ENCODE data around the gene RTL9.

RTL9 gene

DNA sequence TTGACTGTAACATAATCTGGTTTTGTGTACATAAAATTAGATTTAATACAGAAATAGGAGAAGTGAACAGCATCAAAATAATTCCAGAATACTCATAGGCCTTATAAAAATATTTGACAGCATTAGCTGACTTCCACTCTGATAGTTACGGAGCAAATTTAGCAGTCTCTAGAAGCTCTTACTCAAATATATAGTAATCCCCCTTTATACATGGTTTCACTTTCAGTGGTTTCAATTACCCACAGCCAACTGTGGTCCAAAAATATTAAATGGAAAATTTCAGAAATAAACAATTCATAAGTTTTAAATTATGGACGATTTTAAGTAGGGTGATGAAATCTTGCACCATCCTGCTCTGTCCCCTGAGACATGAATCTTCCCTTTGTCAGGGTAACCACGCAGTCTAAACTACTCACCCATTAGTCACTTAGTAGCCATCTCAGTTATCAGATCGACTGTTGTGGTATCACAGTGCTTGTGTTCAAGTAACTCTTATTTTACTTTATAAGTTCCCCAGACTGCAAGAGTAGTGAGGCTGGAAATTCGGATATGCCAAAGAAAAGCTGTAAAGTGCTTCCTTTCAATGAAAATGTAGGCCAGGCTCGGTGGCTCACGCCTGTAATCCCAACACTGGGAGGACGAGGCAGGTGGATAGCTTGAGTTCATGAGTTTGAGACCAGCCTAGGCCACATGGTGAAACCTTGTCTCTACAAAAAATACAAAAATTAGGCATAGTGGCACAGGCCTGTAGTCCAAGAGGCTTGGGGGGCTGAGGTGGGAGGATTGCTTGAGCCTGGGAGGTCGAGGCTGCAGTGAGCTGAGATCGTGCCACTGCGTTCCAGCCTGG lies 17.2 kb upstream of the RTL9 start:
- DNase-seq (ENCODE audit: low spot score): no peak

DNA sequence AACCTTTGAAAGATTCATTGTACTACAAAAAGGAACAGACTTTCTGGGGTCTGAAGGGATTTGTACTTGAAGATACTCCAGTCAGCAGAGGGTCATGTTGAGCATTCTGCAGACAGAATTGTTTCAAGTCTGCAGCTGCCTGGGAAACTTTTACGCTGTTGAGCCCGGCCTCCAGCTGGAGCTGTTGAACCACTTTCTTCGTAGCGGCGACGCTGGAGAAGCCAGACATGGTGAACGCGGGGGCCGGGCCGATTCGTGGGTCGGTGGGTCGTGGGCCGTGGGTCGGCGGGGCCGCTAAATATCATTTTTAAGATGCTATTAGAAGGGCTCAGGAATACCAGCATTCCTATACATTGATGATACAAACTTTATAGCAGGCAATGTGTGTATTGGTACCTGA lies 12.0 kb upstream of the RTL9 start:
- DNase-seq (ENCODE audit: low spot score): no peak

- DNase-seq (ENCODE audit: low spot score): no peak
Measured at GRCh38 chrX:110359273-110359672, 625 bp downstream of the RTL9 start.

DNA sequence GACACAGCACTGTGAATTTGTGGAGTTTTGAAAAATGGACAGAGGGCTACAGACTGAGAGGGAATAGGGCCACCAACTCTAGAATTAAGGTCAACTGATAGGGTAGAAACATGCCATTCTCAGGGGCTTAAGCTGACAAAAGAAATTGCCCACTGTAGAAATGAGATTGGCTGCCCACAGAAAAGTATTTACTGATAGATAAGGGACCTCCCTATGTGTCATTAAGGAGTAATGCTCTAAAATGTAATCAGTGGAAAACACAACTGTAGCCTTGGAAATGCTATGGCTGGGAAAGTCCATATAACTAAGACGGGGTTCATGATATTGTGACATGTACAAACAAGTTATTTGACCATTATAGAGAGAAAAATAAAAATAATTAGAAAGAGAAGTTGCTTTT lies 4.6 kb downstream of the RTL9 start:
- DNase-seq (ENCODE audit: low spot score): no peak

GRCh38 chrX:110373310-110373709 lies 14.7 kb downstream of the RTL9 start:
- no peak for DNase-seq (ENCODE audit: low spot score)

DNA sequence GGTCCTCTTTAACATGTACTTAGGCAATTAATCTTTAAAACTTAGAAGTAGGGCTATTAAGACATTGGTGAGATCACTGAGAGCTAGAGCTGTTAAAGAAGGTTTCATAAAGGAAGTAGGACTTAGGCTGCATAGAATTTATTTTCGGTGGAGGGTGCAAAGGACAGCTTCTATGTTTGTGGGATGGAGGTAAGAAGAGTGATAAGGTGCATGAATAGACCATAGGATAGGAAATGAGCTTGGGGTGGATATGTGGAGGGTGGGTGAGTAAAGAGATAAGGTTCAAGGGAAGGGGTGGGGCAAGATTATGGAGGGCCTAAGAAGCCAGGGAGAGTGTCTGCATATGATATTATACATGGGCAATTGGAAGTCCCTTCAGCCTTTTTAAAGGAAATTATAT lies 15.9 kb downstream of the RTL9 start:
- no peak for DNase-seq (ENCODE audit: low spot score)

DNA sequence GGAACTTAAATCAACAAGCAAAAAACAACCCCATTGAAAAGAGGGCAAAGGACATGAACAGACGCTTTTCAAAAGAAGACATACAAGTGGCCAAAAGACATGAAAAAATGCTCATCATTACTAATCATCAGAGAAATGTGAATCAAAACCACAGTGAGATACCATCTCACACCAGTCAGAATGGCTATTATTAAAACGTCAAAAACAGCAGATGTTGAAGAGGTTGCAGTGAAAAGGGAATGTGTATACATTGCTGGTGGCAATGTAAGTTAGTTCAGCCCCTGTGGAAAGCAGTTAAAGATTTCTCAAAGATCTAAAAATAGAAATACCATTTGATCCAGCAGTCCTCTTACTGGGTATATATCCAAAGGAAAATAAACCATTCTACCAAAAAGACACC lies 22.6 kb downstream of the RTL9 start:
- DNase-seq (ENCODE audit: low spot score): no peak

GRCh38 chrX:110383414-110383813 lies 24.8 kb downstream of the RTL9 start:
- DNase-seq (ENCODE audit: low spot score): no peak

GRCh38 chrX:110384490-110384889 lies 25.8 kb downstream of the RTL9 start:
- peak; percentile 60 for DNase-seq (ENCODE audit: low spot score)

GRCh38 chrX:110389570-110389969 lies 30.9 kb downstream of the RTL9 start:
- no peak for DNase-seq (ENCODE audit: low spot score)

DNA sequence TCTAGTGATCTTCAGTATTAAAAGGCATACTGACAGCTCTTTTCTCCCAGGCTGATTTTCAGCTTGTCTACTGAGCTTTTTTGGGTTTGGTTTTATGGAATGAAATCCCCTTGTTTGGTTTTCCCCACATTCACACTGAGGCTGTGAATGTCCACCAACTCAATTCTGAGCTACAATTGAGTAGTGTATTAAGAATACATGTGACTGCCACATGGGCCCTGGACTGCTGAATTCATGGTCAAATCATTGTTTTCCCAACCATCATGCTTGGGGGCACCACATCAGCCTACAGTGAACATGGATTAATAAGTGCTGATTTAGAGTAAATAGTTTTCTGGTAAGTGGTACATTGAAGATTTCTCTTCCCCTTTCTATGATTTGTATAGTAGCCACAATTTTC lies 32.4 kb downstream of the RTL9 start:
- DNase-seq (ENCODE audit: low spot score): no peak

- no peak for DNase-seq (ENCODE audit: low spot score)
Measured at GRCh38 chrX:110394651-110395050, 36.0 kb downstream of the RTL9 start.

- no peak for DNase-seq (ENCODE audit: low spot score)
Measured at GRCh38 chrX:110395877-110396276, 37.2 kb downstream of the RTL9 start.

GRCh38 chrX:110396735-110397134 lies 38.1 kb downstream of the RTL9 start:
- no peak for DNase-seq (ENCODE audit: low spot score)

DNA sequence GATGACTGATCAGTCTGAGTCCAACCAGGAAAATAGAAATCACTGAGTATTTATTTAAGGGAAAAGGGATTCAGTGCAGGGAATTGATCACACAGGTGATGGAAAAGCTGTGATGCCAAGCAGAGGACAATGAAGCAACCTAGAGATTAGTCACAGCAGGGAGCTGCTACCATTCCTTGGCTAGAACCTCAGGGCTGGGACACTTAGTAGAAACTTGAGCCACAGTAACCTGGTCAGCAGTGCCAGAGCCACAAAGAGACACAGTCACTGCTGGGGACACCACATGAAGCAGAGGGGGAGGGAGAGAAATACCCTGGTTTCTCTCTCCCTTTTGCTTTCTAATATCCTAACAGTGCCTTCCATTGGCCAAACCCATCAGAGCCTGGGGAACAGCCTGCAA lies 38.7 kb downstream of the RTL9 start:
- DNase-seq (ENCODE audit: low spot score): no peak

GRCh38 chrX:110397904-110398303 lies 39.3 kb downstream of the RTL9 start:
- DNase-seq (ENCODE audit: low spot score): no peak

- DNase-seq (ENCODE audit: low spot score): no peak
Measured at GRCh38 chrX:110399497-110399896, 40.8 kb downstream of the RTL9 start.

- no peak for DNase-seq (ENCODE audit: low spot score)
Measured at GRCh38 chrX:110399966-110400365, 41.3 kb downstream of the RTL9 start.

DNA sequence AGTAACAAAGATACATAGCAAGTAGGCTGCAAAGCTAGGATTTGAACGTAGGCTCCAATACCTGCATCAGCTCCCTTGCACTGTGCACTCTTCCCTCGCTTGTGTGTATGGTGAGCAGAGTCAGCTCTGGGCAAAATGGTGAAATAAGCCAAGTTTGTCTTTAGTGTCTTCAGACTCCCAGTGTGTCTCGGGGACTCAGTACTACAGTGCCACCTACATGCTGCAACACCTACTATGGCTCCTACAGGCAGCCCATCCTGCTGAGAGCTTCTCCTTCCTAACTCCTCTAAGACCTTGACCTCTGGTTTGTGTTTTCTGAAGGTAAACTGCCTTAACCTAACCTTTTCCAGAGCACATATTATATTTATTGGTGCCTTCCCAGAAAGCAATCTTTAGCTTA lies 42.5 kb downstream of the RTL9 start:
- DNase-seq (ENCODE audit: low spot score): no peak

- no peak for DNase-seq (ENCODE audit: low spot score)
Measured at GRCh38 chrX:110402091-110402849, 43.6 kb downstream of the RTL9 start.

DNA sequence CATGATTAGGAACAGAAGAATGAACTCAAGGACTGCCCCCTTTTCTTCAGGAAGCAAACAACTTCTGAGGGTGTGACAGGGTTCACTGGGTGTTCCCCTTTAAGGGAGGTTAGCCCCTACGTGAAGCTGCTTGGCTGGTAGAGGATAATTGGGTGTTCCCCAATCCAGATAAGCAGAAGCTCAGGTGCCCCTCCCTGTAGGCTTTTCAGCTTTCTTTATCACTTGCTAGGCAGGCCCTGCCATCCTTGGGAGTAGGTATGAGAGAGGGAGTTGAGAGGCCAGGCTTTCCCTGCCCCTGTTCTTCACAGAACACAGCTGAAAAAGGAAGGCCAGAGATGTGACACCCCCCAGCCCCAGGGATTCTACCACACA lies 44.2 kb downstream of the RTL9 start:
- no peak for DNase-seq (ENCODE audit: low spot score)

- DNase-seq (ENCODE audit: low spot score): no peak
Measured at GRCh38 chrX:110403441-110404238, 45.0 kb downstream of the RTL9 start.

GRCh38 chrX:110404376-110404775 lies 45.7 kb downstream of the RTL9 start:
- DNase-seq (ENCODE audit: low spot score): no peak

All from kidney capillary endothelial cell (primary cell).